HG02943 (cell line): ENCODE results near the gene POLE4.
A peak's percentile ranks its signal among the peaks of the same experiment; 100 is the strongest.

ENCODE experiments used
- ATAC-seq: cut with Tn5 transposase; IDR thresholded peaks from one replicate; pipeline ENCODE4 v1.9.1; 2021; ENCODE audit warnings: mild to moderate bottlenecking, low read depth, moderate library complexity; ENCODE audit not compliant: unreplicated experiment

The POLE4 gene

GRCh38 chr2:74939919-74940812 lies 18.3 kb upstream of the POLE4 start:
- no peak for ATAC-seq

GRCh38 chr2:74941284-74941683 lies 17.2 kb upstream of the POLE4 start:
- no peak for ATAC-seq

DNA sequence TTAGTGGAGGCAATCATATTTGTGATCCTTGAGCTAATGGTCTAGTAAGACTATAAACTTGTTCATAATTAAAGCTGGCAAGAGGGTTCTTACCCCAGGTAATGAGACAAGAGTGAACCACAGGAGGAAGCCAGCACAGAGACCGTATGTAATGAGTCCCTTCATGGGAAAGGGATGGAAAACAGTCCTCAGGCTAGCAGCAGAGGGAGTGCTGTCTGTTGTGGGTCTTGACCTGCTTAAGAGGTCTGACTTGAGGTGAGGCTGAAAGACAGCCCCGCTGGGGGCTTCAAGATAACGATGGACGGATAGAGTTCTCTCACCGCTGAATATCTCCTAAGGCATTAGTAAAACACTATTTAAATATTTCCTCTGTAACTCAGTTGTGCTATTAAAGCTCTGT lies 16.2 kb upstream of the POLE4 start:
- ATAC-seq = no peak

- peak; percentile 99 for ATAC-seq
These were observed 13.3 kb upstream of the POLE4 start for GRCh38 chr2:74944987-74945787.

- ATAC-seq = no peak
These were observed 12.6 kb upstream of the POLE4 start for GRCh38 chr2:74945788-74946331.

GRCh38 chr2:74947703-74948102 lies 10.7 kb upstream of the POLE4 start:
- no peak for ATAC-seq

- ATAC-seq = no peak
These were observed 9.7 kb upstream of the POLE4 start for GRCh38 chr2:74948779-74949178.

- no peak for ATAC-seq
These were observed 7.2 kb upstream of the POLE4 start for GRCh38 chr2:74951211-74951754.

DNA sequence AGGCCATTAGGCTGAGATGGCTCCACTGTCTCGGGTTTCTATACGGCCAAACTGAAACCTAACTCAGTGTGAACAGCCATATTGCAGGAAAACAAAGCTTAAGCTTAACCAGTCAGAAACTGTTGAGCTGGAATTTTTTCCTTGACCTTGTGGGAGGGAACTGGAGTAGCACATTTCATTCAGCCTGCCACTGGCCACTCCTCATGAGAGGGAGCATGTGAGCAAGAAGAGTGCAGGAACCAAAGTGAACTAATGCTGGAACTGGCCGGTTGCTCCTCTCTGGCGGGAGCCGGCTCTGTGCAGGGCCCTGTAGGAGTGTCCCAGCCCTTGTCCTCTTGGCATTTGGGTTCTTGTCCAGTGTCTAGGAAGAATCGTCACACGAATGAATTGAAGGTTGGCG lies 5.9 kb upstream of the POLE4 start:
- no peak for ATAC-seq

DNA sequence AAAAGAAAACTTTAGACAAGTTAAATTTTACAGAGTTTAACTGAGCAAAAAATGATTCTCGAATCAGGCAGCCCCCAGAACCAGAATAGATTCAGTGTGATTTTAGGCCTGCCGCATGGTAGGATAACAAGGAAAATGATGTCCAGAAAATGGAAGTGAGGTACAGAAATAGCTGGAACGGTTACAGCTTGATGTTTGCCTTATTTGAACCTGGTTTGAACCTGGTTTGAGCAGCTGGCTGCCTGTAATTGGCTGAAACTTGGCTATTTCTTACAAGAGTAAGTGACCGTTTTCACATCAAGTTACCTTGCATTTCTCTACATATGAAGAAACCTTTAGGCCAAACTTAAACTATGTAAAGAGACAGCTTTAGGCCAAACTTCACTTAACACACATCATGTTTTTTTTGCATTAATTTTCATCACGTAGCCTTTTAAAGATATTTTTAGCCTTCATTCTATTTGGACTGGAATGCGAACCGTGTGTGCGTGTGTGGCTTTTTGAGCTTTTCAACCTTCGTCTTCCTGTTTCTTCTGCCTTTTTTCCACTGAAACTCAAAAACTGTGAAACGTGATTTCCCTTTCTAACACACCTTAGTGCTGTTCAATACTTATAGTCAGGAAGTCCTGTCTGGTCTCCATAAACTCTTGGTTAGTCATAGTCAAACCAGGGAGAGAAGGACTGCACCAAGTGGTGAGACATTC lies 4.5 kb upstream of the POLE4 start:
- no peak for ATAC-seq

- no peak for ATAC-seq
These were observed 4.0 kb upstream of the POLE4 start for GRCh38 chr2:74954500-74954874.

- ATAC-seq = no peak
These were observed 563 bp upstream of the POLE4 start for GRCh38 chr2:74957886-74958273.

GRCh38 chr2:74959106-74959751 lies 786 bp downstream of the POLE4 start:
- no peak for ATAC-seq

DNA sequence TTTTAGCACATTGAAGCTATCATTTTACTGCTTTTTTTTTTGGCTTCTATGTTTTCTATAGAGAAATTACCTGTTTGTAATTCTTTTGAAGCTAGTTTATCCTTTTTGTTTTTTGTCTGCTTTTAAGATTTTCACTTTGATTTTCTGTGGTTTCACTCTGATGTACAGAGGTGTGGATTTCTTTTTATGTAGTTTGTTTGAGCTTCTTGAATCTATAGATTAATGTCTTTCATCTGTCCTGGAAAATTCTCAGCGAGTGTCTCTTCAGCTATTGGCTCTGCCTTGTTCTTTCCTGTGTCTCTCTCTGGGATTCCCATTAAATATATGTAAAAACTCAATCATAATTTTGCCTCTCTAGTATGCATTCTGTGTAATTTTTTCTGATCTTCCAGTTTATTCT lies 8.4 kb downstream of the POLE4 start:
- no peak for ATAC-seq

DNA sequence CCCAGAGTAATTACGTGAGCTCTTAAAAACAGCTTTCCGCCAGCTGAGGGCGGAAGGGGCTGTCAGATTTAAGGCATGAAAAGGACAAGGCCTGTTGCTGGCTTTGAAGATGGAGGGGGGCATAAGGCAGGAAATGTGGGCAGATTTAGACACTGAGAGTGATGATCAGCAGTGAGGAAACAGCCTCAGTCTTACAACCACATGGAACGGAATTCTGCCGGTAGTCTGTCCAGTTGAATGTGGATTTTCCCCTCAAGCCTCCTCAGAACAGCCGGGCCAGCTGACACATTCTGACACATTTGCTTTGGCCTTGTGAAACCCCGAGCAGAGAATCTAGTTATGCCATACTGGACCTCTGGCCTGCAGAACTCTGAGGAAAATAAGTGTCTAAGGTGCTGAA lies 16.6 kb downstream of the POLE4 start:
- ATAC-seq = no peak

GRCh38 chr2:74979844-74980243 lies 21.4 kb downstream of the POLE4 start:
- no peak for ATAC-seq

DNA sequence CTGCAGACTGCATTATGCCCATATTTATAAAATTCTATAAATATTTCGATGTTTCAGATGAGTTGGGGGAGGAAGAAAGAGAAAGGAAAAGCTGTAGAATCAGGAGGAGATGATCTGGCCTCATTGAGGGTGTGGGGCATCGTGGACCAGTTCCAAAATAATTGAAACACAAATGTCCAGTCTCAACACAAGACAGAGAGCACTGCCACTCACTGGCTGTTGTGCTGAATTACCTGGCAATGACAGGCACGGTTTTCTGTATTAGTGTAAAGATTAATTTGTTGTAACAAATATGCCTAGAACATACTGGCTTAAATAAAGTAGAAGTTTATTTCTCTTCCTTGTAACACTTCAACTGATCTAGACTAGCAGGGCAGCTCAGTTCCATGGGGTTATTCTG lies 24.1 kb downstream of the POLE4 start:
- no peak for ATAC-seq

DNA sequence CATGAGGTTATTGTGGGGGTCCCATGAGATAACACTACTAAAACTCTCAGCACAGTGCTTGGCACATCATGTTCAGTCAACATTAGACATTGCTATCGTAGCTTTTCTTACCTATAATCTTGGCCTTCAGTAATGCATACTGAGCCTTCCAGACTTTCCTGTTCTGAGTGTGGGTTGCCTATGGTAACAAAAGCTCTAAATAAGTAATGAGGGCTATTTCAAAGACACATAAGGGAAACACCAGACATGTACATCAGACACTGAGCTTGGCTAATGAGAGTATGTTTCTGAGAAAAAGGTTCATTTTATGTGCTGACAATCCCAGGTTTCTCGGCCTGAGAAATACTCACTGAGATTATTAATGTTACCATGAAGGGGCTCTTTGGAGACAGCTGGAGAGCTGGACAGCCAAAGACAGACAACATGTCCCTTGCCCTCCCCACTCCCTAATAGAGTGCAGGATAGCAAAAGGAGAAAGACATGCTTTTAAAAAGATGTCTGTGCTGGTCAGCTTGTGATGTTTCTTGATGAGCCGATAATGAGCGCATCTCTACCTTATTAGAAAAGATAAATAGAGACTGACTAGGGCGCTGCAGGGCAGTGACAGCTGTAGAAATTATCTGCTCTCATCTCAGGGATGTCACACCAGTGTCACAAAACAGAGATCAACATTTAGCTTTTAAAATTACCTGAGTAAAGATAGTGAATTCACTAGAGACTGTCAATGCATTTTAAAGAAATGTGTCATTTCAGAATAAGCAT lies 25.4 kb downstream of the POLE4 start:
- ATAC-seq = no peak

GRCh38 chr2:74984947-74985637 lies 26.6 kb downstream of the POLE4 start:
- ATAC-seq = no peak
